K562 (cell line): Measurements from ENCODE around the gene KDELR3. TPM values are rescaled to one million over a fixed set of nuclear protein-coding genes. Genes with fewer than 3 reads are reported as not detected.

Experiments
- POLR3G ChIP-seq: IDR thresholded peaks from 2 replicates; pipeline ENCODE4 v1.6.1; 2011; ENCODE audit not compliant: insufficient read length, insufficient replicate concordance; ENCODE audit errors: extremely low read depth
- YY1 ChIP-seq, 3 experiments: IDR thresholded peaks; 2 replicates each; pipeline ENCODE4 v1.6.1; 2011; ENCODE audit warnings: low read length in 2 of 3, mild to moderate bottlenecking in 2 of 3, moderate library complexity in 2 of 3, borderline replicate concordance in 1 of 3, control low read depth in 1 of 3, low read depth in 1 of 3; ENCODE audit not compliant: insufficient read depth in 3 of 3, insufficient replicate concordance in 2 of 3, control insufficient read depth in 1 of 3, insufficient read length in 1 of 3; ENCODE audit errors: extremely low read depth in 1 of 3
- polyA plus RNA-seq, 8 experiments: library from polyadenylated mRNA; depleted of rRNA in 4 of 8; stranded (reverse) in 5 of 8; unstranded in 3 of 8; fragments of >200 nt; fragmentation: Nextera tagmentation in 2 of 8; fragmentation: Illumina TruSeq in 1 of 8; extraction: Ambion mirVana in 2 of 8; extraction: Trizol in 1 of 8; gene quantifications; 2 replicates each; pipeline versions ENCODE4 v1.2.1 to v1.2.3, GENCODE V29; 2011 to 2014; ENCODE audit warnings: inconsistent platforms in 1 of 8, missing spikeins in 1 of 8
- total RNA-seq, 7 experiments: library from RNA; depleted of rRNA in 6 of 7; stranded (reverse); fragments of >200 nt in 6 of 7; fragmentation: Illumina TruSeq in 2 of 7; extraction: Trizol in 2 of 7; gene quantifications; 2 replicates each; pipeline versions ENCODE4 v1.2.1 to v1.2.3, GENCODE V29; 2011 to 2021; ENCODE audit warnings: low replicate concordance in 1 of 7
- TF ChIP-seq, protein P1 (sequence below), 2 experiments: fragments of 450-650 bp; IDR thresholded peaks; 2 replicates each; pipeline ENCODE4 v1.6.1; 2016; ENCODE audit warnings: mild to moderate bottlenecking in 2 of 2, borderline replicate concordance in 1 of 2, low read depth in 1 of 2, moderate library complexity in 1 of 2
- TF ChIP-seq, protein P2 (sequence below): fragments of 450-650 bp; formaldehyde crosslinking; IDR thresholded peaks from 2 replicates; pipeline ENCODE4 v1.4.0; 2020; ENCODE audit warnings: mild to moderate bottlenecking, moderate library complexity
- TF ChIP-seq, protein P3 (sequence below), 3 experiments: IDR thresholded peaks in 2 of 3; conservative IDR thresholded peaks in 1 of 3; 2 replicates each; pipeline ENCODE4 v1.5.1; 2011 to 2012; ENCODE audit warnings: low read length in 3 of 3, mild to moderate bottlenecking in 3 of 3, control low read depth in 2 of 3, improper control_type of control experiment in 1 of 3, inconsistent platforms in 1 of 3, low read depth in 1 of 3, mixed read lengths in 1 of 3, moderate library complexity in 1 of 3; ENCODE audit not compliant: insufficient read depth in 2 of 3
- TF ChIP-seq, protein P4 (sequence below): fragments of 250-450 bp; sonication (Bioruptor Pico); IDR thresholded peaks from 2 replicates; pipeline ENCODE4 v1.4.0; 2020

The KDELR3 gene
- total and polyA plus RNA-seq, 9 of the 15 experiments (the other 6 are each of a cell fraction or from before 2014, with no cell fraction given), result 7.1 to 44.8 (median 9.6) TPM

DNA sequence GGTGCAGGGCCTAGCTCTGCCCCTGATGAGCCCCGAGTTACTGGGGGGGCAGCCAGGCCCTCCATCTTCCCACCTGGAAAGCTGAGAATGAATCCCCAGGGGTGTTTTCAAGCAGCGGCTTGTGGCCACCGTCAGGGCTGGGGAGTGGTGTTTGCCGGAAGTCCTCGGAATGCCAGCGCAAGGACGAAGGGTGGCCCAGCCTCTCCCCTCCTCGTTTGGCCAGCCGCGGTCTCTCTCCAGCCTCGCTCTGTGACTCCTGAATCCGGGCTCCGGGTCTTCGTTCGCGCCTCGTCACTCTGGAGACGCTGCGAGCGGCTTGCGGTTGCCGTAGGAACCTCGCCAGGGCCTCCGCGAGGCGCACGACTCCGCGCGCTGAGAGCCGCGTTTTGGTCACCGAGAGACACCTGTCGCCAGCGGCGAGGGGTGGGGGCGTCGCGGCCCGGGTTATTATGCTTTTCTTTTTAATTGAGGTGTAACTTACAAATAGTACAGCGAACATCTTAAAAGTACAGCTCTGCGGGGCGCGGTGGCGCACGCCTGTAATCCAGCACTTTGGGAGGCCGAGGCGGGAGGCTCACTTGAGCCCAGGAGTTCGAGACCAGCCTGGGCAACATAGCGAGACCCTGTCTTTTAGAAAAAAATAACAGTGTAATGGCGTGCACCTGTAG, 6.3 kb upstream of the KDELR3 start (continued):
- TF ChIP-seq YY1 (IDR thresholded peaks at IDR 0.05; ENCODE audit: borderline replicate concordance in 1 of 3, control insufficient read depth in 1 of 3, extremely low read depth in 1 of 3, insufficient read depth in 3 of 3, insufficient read length in 1 of 3, insufficient replicate concordance in 2 of 3, low read depth in 1 of 3, low read length in 2 of 3), result peak in 2 of 3 experiments; percentile 31 to 47
- TF ChIP-seq POLR3G, result no peak
- TF ChIP-seq, protein P1, sequence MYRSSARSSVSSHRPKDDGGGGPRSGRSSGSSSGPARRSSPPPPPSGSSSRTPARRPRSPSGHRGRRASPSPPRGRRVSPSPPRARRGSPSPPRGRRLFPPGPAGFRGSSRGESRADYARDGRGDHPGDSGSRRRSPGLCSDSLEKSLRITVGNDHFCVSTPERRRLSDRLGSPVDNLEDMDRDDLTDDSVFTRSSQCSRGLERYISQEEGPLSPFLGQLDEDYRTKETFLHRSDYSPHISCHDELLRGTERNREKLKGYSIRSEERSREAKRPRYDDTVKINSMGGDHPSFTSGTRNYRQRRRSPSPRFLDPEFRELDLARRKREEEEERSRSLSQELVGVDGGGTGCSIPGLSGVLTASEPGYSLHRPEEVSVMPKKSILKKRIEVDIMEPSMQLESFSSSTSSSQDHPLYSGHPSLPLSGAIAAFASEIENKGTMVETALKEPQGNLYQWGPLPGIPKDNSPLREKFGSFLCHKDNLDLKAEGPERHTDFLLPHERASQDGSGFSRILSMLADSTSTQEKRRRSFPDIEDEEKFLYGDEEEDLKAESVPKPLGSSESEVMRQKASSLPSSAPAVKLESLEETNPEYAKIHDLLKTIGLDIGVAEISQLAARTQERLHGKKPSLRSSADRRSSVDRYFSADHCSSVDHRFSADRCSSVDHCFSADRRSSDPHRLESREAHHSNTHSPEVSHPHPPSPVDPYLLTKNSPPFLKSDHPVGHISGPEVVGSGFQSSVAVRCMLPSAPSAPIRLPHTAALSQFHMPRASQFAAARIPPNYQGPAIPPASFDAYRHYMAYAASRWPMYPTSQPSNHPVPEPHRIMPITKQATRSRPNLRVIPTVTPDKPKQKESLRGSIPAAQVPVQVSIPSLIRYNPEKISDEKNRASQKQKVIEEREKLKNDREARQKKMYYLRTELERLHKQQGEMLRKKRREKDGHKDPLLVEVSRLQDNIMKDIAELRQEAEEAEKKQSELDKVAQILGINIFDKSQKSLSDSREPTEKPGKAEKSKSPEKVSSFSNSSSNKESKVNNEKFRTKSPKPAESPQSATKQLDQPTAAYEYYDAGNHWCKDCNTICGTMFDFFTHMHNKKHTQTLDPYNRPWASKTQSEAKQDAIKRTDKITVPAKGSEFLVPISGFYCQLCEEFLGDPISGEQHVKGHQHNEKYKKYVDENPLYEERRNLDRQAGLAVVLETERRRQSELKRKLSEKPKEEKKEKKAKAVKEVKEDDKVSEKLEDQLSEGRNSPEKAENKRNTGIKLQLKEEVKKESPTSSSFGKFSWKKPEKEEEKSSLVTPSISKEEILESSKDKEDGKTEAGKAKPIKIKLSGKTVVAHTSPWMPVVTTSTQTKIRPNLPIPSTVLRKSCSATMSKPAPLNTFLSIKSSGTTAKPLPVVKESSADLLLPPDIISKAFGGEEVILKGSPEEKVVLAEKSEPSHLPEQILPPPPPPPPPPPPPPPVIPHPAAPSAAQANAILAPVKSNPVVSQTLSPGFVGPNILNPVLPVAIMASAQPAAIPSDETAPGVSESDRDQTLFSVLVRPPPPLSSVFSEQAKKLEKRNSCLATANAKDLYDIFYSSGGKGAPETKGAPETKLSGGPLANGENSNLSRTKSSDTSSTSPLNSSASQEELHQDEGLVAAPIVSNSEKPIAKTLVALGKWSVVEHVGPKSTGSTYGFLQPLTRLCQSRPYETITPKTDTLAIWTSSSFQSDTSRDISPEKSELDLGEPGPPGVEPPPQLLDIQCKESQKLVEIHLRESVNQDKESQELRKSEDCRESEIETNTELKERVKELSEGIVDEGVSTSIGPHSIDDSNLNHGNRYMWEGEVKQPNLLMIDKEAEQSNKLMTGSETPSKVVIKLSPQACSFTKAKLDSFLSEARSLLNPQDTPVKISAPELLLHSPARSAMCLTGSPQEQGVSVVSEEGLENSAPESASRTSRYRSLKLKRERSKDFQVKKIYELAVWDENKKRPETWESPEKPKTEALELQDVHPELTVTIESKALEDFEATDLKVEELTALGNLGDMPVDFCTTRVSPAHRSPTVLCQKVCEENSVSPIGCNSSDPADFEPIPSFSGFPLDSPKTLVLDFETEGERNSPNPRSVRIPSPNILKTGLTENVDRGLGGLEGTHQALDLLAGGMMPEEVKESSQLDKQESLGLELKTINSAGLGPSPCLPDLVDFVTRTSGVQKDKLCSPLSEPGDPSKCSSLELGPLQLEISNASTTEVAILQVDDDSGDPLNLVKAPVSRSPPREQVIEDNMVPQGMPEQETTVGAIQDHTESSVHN (IDR thresholded peaks at IDR 0.05; ENCODE audit: borderline replicate concordance in 1 of 2, low read depth in 1 of 2), result no peak
- TF ChIP-seq, protein P2, sequence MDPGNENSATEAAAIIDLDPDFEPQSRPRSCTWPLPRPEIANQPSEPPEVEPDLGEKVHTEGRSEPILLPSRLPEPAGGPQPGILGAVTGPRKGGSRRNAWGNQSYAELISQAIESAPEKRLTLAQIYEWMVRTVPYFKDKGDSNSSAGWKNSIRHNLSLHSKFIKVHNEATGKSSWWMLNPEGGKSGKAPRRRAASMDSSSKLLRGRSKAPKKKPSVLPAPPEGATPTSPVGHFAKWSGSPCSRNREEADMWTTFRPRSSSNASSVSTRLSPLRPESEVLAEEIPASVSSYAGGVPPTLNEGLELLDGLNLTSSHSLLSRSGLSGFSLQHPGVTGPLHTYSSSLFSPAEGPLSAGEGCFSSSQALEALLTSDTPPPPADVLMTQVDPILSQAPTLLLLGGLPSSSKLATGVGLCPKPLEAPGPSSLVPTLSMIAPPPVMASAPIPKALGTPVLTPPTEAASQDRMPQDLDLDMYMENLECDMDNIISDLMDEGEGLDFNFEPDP (CRISPR knock-in tag), result no peak
- TF ChIP-seq, protein P3, sequence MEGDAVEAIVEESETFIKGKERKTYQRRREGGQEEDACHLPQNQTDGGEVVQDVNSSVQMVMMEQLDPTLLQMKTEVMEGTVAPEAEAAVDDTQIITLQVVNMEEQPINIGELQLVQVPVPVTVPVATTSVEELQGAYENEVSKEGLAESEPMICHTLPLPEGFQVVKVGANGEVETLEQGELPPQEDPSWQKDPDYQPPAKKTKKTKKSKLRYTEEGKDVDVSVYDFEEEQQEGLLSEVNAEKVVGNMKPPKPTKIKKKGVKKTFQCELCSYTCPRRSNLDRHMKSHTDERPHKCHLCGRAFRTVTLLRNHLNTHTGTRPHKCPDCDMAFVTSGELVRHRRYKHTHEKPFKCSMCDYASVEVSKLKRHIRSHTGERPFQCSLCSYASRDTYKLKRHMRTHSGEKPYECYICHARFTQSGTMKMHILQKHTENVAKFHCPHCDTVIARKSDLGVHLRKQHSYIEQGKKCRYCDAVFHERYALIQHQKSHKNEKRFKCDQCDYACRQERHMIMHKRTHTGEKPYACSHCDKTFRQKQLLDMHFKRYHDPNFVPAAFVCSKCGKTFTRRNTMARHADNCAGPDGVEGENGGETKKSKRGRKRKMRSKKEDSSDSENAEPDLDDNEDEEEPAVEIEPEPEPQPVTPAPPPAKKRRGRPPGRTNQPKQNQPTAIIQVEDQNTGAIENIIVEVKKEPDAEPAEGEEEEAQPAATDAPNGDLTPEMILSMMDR (IDR thresholded peaks at IDR 0.05 in 2 of 3, conservative IDR thresholded peaks at IDR 0.05 in 1 of 3; ENCODE audit: insufficient read depth in 2 of 3, low read depth in 1 of 3, low read length in 3 of 3), result 0 out of 6 replicates have a peak, but pooled peaks of 1 of the 3 experiments have one; percentile 12
- TF ChIP-seq, protein P4, sequence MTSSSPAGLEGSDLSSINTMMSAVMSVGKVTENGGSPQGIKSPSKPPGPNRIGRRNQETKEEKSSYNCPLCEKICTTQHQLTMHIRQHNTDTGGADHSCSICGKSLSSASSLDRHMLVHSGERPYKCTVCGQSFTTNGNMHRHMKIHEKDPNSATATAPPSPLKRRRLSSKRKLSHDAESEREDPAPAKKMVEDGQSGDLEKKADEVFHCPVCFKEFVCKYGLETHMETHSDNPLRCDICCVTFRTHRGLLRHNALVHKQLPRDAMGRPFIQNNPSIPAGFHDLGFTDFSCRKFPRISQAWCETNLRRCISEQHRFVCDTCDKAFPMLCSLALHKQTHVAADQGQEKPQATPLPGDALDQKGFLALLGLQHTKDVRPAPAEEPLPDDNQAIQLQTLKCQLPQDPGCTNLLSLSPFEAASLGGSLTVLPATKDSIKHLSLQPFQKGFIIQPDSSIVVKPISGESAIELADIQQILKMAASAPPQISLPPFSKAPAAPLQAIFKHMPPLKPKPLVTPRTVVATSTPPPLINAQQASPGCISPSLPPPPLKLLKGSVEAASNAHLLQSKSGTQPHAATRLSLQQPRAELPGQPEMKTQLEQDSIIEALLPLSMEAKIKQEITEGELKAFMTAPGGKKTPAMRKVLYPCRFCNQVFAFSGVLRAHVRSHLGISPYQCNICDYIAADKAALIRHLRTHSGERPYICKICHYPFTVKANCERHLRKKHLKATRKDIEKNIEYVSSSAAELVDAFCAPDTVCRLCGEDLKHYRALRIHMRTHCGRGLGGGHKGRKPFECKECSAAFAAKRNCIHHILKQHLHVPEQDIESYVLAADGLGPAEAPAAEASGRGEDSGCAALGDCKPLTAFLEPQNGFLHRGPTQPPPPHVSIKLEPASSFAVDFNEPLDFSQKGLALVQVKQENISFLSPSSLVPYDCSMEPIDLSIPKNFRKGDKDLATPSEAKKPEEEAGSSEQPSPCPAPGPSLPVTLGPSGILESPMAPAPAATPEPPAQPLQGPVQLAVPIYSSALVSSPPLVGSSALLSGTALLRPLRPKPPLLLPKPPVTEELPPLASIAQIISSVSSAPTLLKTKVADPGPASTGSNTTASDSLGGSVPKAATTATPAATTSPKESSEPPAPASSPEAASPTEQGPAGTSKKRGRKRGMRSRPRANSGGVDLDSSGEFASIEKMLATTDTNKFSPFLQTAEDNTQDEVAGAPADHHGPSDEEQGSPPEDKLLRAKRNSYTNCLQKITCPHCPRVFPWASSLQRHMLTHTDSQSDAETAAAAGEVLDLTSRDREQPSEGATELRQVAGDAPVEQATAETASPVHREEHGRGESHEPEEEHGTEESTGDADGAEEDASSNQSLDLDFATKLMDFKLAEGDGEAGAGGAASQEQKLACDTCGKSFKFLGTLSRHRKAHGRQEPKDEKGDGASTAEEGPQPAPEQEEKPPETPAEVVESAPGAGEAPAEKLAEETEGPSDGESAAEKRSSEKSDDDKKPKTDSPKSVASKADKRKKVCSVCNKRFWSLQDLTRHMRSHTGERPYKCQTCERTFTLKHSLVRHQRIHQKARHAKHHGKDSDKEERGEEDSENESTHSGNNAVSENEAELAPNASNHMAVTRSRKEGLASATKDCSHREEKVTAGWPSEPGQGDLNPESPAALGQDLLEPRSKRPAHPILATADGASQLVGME (CRISPR knock-in tag), result no peak
